Measurements from ENCODE around the gene OFD1. TPM values are rescaled to one million over a fixed set of nuclear protein-coding genes. Genes with fewer than 3 reads are reported as not detected.
A peak's percentile ranks its signal among the peaks of the same experiment; 100 is the strongest.

Gene OFD1
- total RNA-seq, 1 donor from 2014 or later, result 27.3 TPM

- peaks cover 42% of the 10 kb centered on the region for H3K4me1 Mint-ChIP-seq
- peaks cover 7% of the 10 kb centered on the region for H3K36me3 Mint-ChIP-seq (ENCODE audit: low read depth)
- peaks cover 5% of the 10 kb centered on the region for H3K9me3 Mint-ChIP-seq
- TF ChIP-seq, protein P1, sequence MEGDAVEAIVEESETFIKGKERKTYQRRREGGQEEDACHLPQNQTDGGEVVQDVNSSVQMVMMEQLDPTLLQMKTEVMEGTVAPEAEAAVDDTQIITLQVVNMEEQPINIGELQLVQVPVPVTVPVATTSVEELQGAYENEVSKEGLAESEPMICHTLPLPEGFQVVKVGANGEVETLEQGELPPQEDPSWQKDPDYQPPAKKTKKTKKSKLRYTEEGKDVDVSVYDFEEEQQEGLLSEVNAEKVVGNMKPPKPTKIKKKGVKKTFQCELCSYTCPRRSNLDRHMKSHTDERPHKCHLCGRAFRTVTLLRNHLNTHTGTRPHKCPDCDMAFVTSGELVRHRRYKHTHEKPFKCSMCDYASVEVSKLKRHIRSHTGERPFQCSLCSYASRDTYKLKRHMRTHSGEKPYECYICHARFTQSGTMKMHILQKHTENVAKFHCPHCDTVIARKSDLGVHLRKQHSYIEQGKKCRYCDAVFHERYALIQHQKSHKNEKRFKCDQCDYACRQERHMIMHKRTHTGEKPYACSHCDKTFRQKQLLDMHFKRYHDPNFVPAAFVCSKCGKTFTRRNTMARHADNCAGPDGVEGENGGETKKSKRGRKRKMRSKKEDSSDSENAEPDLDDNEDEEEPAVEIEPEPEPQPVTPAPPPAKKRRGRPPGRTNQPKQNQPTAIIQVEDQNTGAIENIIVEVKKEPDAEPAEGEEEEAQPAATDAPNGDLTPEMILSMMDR (conservative IDR thresholded peaks at IDR 0.05), result no peak
- H3K4me3 Mint-ChIP-seq, result peak overlapping the region; percentile 25
- H3K27me3 Mint-ChIP-seq (ENCODE audit: low read depth), result no peaks in the 10 kb centered on the region
- no peak overlapping the region for H3K27ac Mint-ChIP-seq (ENCODE audit: unreplicated experiment)
- no peak for DNase-seq (ENCODE audit: low read depth, low spot score)
These were observed 59.9 kb downstream of the OFD1 start for GRCh38 chrX:13794417-13794816.

DNA sequence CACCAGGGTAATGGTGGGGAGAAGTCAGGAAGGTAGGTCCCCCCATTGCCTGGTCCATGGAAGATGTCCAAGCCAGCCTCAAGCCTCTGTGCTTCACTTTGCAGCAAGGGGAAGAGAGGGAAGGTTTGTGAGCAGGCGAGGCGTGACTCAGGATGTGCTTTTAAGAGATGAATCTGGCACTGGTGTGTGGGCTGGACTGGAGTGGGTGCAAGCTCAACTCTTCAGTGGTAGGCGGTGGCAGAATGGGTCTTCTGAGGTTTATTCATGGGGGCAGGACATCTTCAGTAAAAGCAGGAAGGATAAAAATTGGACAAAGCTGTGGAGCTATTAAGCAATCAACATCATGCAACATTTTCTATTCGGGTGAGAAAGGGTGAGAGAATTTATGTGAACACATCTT, 63.0 kb downstream of the OFD1 start:
- no peak overlapping the region for H3K27ac Mint-ChIP-seq (ENCODE audit: unreplicated experiment)
- H3K4me1 Mint-ChIP-seq, result peaks cover 29% of the 10 kb centered on the region
- peaks cover 14% of the 10 kb centered on the region for H3K36me3 Mint-ChIP-seq (ENCODE audit: low read depth)
- H3K27me3 Mint-ChIP-seq (ENCODE audit: low read depth), result no peaks in the 10 kb centered on the region
- TF ChIP-seq, protein P1 (conservative IDR thresholded peaks at IDR 0.05), result no peak
- DNase-seq (ENCODE audit: low read depth, low spot score), result no peak
- no peak overlapping the region for H3K4me3 Mint-ChIP-seq
- peaks cover 5% of the 10 kb centered on the region for H3K9me3 Mint-ChIP-seq

DNA sequence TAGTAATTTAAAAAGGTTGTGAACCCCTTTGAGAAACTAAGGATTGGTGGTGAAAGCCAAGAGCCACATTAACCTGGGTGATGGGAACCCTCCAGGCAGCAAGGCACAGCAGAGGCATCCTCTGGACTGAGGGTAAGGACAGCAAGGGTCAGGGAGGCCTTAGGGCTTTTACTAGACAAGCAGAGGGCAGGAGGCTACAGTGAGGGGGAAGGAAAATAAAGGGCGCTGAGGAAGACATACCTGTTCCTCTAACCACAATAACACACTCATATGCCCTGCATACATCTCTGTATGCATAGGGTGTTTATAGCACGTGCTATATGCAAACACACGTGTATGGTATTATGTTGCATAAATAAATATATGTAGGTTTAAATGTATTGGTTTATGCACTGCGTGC, 63.6 kb downstream of the OFD1 start:
- no peak overlapping the region for H3K4me3 Mint-ChIP-seq
- no peaks in the 10 kb centered on the region for H3K27me3 Mint-ChIP-seq (ENCODE audit: low read depth)
- no peak overlapping the region for H3K27ac Mint-ChIP-seq (ENCODE audit: unreplicated experiment)
- peaks cover 5% of the 10 kb centered on the region for H3K9me3 Mint-ChIP-seq
- H3K36me3 Mint-ChIP-seq (ENCODE audit: low read depth), result peaks cover 14% of the 10 kb centered on the region
- TF ChIP-seq, protein P1 (conservative IDR thresholded peaks at IDR 0.05), result no peak
- peaks cover 35% of the 10 kb centered on the region for H3K4me1 Mint-ChIP-seq
- no peak for DNase-seq (ENCODE audit: low read depth, low spot score)

DNA sequence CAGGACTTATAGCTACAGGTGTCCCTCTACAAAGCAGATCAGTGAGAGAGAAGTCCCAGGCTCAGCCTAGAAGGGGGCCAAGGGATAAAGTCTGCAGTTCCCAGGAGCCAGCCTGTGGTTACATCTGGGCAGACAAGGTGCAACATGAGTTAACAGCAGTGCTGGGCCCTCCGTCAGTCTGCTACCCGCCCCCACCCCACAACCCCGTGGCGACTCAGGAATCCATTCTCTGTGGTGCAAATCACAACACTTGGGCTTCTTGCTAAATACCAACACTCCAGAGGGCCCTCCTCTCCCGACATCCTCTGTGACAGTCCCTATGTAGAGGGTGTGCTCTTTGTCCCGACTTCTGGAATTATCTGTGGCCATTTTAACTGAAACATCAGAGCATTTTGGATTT, 68.6 kb downstream of the OFD1 start:
- Mint-ChIP-seq H3K4me1 (peaks cover 31% of the 10 kb centered on the region), H3K36me3 (ENCODE audit: low read depth) (peaks cover 11% of the 10 kb centered on the region), H3K9me3 (peaks cover 5% of the 10 kb centered on the region), H3K27ac (ENCODE audit: unreplicated experiment) (no peak overlapping the region), H3K4me3 (no peak overlapping the region), H3K27me3 (ENCODE audit: low read depth) (no peaks in the 10 kb centered on the region)
- TF ChIP-seq, protein P1 (conservative IDR thresholded peaks at IDR 0.05), result no peak
- DNase-seq (ENCODE audit: low read depth, low spot score), result no peak

GRCh38 chrX:13805241-13805640, 70.7 kb downstream of the OFD1 start:
- Mint-ChIP-seq H3K4me3 (no peak overlapping the region), H3K36me3 (ENCODE audit: low read depth) (peaks cover 9% of the 10 kb centered on the region), H3K9me3 (peaks cover 7% of the 10 kb centered on the region), H3K4me1 (peaks cover 30% of the 10 kb centered on the region), H3K27me3 (ENCODE audit: low read depth) (no peaks in the 10 kb centered on the region), H3K27ac (ENCODE audit: unreplicated experiment) (no peak overlapping the region)
- TF ChIP-seq, protein P1 (conservative IDR thresholded peaks at IDR 0.05), result no peak
- DNase-seq (ENCODE audit: low read depth, low spot score), result no peak

GRCh38 chrX:13808293-13808692, 73.7 kb downstream of the OFD1 start:
- Mint-ChIP-seq H3K4me3 (no peak overlapping the region), H3K36me3 (ENCODE audit: low read depth) (peaks cover 13% of the 10 kb centered on the region), H3K27ac (ENCODE audit: unreplicated experiment) (no peak overlapping the region), H3K4me1 (peaks cover 9% of the 10 kb centered on the region), H3K9me3 (peaks cover 7% of the 10 kb centered on the region), H3K27me3 (ENCODE audit: low read depth) (no peaks in the 10 kb centered on the region)
- TF ChIP-seq, protein P1 (conservative IDR thresholded peaks at IDR 0.05), result no peak
- no peak for DNase-seq (ENCODE audit: low read depth, low spot score)
